Measurements from ENCODE around the gene LETMD1.

GRCh38 chr12:51027342-51027835, 20.7 kb upstream of the LETMD1 start:
- TF ChIP-seq EZH2phosphoT487 (IDR thresholded peaks at IDR 0.05; ENCODE audit: borderline replicate concordance) (no peak), CTCF (conservative IDR thresholded peaks at IDR 0.05; ENCODE audit: low read length) (no peak)
